WTC11 (cell line): Measurements from ENCODE around the gene FCMR.

Experiments
- AFF4 ChIP-seq: sonication (generic); formaldehyde crosslinking; IDR thresholded peaks from 2 replicates; pipeline ENCODE4 v1.8.1; 2023; ENCODE audit warnings: mild to moderate bottlenecking, missing genetic modification reagents, borderline replicate concordance
- ATF2 ChIP-seq: sonication (generic); formaldehyde crosslinking; IDR thresholded peaks from 2 replicates; pipeline ENCODE4 v1.8.1; 2022; ENCODE audit warnings: low read depth, missing genetic modification reagents, borderline replicate concordance
- ATF6 ChIP-seq: sonication (generic); formaldehyde crosslinking; IDR thresholded peaks from 2 replicates; pipeline ENCODE4 v1.8.1; 2023; ENCODE audit warnings: mild to moderate bottlenecking, missing genetic modification reagents
- CTCF ChIP-seq: fragments of 200-600 bp; IDR thresholded peaks from 2 replicates; pipeline ENCODE4 v1.8.0; 2022; ENCODE audit warnings: antibody characterized with exemption
- FOXK1 ChIP-seq: sonication (generic); formaldehyde crosslinking; IDR thresholded peaks from 2 replicates; pipeline ENCODE4 v1.8.0; 2022; ENCODE audit warnings: mild to moderate bottlenecking, moderate library complexity, missing genetic modification reagents

- TF ChIP-seq CTCF = no peak
- TF ChIP-seq ATF6 (CRISPR knock-in tag) = no peak
- TF ChIP-seq AFF4 = no peak
- TF ChIP-seq FOXK1 (CRISPR knock-in tag) = no peak
- TF ChIP-seq ATF2 (CRISPR knock-in tag) = no peak
These were observed 31.4 kb upstream of the FCMR start for GRCh38 chr1:206953126-206953525.
